ENCODE data around the gene PARP14. TPM values are rescaled to one million over a fixed set of nuclear protein-coding genes. Genes with fewer than 3 reads are reported as not detected.

PARP14 gene
- total RNA-seq, 1 experiment from 2014 or later, result 17.4 TPM

DNA sequence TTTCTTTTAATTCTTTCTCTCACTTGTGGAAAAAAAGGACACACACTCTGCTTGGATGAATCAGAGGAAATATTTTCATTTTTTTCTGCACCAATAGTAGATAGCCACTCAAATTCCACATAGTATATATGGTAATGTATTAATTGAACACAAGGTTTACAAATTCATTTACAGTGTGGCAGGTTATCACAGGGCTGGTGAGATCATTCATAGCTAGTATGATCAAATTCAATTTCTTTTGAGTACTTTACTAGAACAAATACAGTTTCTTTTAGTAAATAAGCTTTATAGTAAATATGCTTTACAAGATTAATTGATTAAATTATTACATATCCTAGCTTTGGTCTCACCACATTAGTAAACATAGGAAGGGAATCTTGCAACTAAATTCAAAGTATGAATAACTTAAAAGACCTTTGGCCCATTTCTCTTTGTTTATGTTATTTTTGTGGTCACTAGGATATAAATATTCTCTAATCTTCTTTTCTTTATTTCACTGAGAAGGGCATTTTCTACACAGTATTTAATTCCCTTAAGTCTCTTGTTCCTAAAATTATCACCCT, 40.1 kb upstream of the PARP14 start:
- no peaks in the 10 kb centered on the region for H3K36me3 Mint-ChIP-seq (ENCODE audit: insufficient read depth in 1 of 3, low read depth in 3 of 3)
- no peak for DNase-seq
- Histone ChIP-seq H4K91ac (ENCODE audit: insufficient read length, low read depth, low read length) (no peak overlapping the region), H2BK15ac (ENCODE audit: low read depth, low read length) (no peak overlapping the region), H2AFZ (ENCODE audit: low read length) (no peak overlapping the region), H4K20me1 (ENCODE audit: control insufficient read depth, insufficient read depth, insufficient read length) (no peaks in the 10 kb centered on the region), H2BK5ac (ENCODE audit: insufficient read length, low read length) (no peak overlapping the region), H3K4me1 (ENCODE audit: insufficient read depth, low read length) (no peaks in the 10 kb centered on the region), H3K18ac (ENCODE audit: insufficient read length, low read depth, low read length) (no peak overlapping the region), H3K23ac (ENCODE audit: insufficient read length, low read depth, low read length) (no peak overlapping the region), H3K14ac (ENCODE audit: insufficient read depth, low read length) (no peak overlapping the region), H3K9me3 (ENCODE audit: control insufficient read depth, low read depth, low read length) (no peaks in the 10 kb centered on the region), H3K4me2 (ENCODE audit: insufficient read depth, insufficient read length, low read length) (no peak overlapping the region), H3K23me2 (ENCODE audit: insufficient read length, low read depth, low read length, poor library complexity, severe bottlenecking) (no peaks in the 10 kb centered on the region), H3T11ph (ENCODE audit: low read length) (no peak overlapping the region), H2BK12ac (ENCODE audit: insufficient read length, low read depth, low read length) (no peak overlapping the region), H2BK120ac (ENCODE audit: low read depth, low read length, poor library complexity, severe bottlenecking) (no peak overlapping the region), H2AK5ac (ENCODE audit: insufficient read length, low read length) (no peak overlapping the region), H3K4ac (ENCODE audit: low read depth, low read length) (no peak overlapping the region), H3K79me2 (ENCODE audit: insufficient read depth, low read length) (no peaks in the 10 kb centered on the region), H3K9ac (ENCODE audit: extremely low read depth, insufficient read length, low read length) (no peak overlapping the region), H3K56ac (ENCODE audit: insufficient read length, low read depth, low read length) (no peak overlapping the region), H4K8ac (replicated peaks; ENCODE audit: insufficient read length, low read depth, low read length) (no peak overlapping the region), H3K79me1 (ENCODE audit: insufficient read depth, low read depth, low read length, poor library complexity, severe bottlenecking) (no peaks in the 10 kb centered on the region), H3K27ac (ENCODE audit: insufficient read length, low read depth, low read length) (no peak overlapping the region), H3K27me3 (ENCODE audit: insufficient read depth, low read length) (no peaks in the 10 kb centered on the region), H4K5ac (ENCODE audit: insufficient read length, low read depth, low read length) (no peak overlapping the region), H2BK20ac (ENCODE audit: low read depth, low read length, poor library complexity, severe bottlenecking) (no peak overlapping the region)
- H3K27me3 Mint-ChIP-seq (ENCODE audit: low read depth), result peaks cover 13% of the 10 kb centered on the region
- no peak for TF ChIP-seq CTCF (conservative IDR thresholded peaks at IDR 0.05)
- H3K9me3 Mint-ChIP-seq, result no peaks in the 10 kb centered on the region
- H3K4me1 Mint-ChIP-seq, result peaks cover 0 to 2% of the 10 kb centered on the region in 2 experiments; a peak in 2 of 4 replicates
- no peak overlapping the region for H3K4me3 Mint-ChIP-seq
- no peak overlapping the region for H3K27ac Mint-ChIP-seq
